Heart left ventricle (tissue), 16 donors: Measurements from ENCODE around the gene TANGO6. TPM values are rescaled to one million over a fixed set of nuclear protein-coding genes. Genes with fewer than 3 reads are reported as not detected.

Experiments
- ATAC-seq, 4 donors: fragments of 200-7000 bp; cut with Tn5 transposase; one replicate each; pipeline ENCODE4 v1.9.1; 2020 to 2022; ENCODE audit warnings: moderate library complexity in 4 of 4, mild to moderate bottlenecking in 3 of 4, moderate number of reproducible peaks in 1 of 4
- DNase-seq, 5 donors: peaks; one replicate each; pipeline ENCODE4 v3.0.0-alpha.2; 2020
- H3K27ac ChIP-seq, 12 donors: fragments of 200-600 bp; sonication (generic) in 4 of 12; one replicate each; pipeline versions ENCODE4 v1.5.0 to v1.8.0; 2016 to 2022; ENCODE audit warnings: mild to moderate bottlenecking in 2 of 12
- H3K27me3 ChIP-seq, 9 donors: fragments of 200-600 bp; sonication (generic) in 2 of 9; one replicate each; pipeline versions ENCODE4 v1.5.1 to v1.8.0; 2016 to 2022; ENCODE audit warnings: mild to moderate bottlenecking in 3 of 9
- H3K36me3 ChIP-seq, 9 donors: fragments of 200-600 bp; sonication (generic) in 2 of 9; one replicate each; pipeline versions ENCODE4 v1.5.0 to v1.8.0; 2018 to 2022; ENCODE audit warnings: mild to moderate bottlenecking in 2 of 9
- H3K4me1 ChIP-seq, 12 donors: fragments of 200-600 bp; sonication (generic) in 4 of 12; one replicate each; pipeline versions ENCODE4 v1.5.0 to v1.8.0; 2016 to 2022; ENCODE audit warnings: mild to moderate bottlenecking in 3 of 12
- H3K4me3 ChIP-seq, 12 donors: fragments of 200-600 bp; sonication (generic) in 4 of 12; one replicate each; pipeline versions ENCODE4 v1.5.0 to v1.8.0; 2017 to 2022; ENCODE audit warnings: mild to moderate bottlenecking in 9 of 12, moderate library complexity in 4 of 12
- H3K9me3 ChIP-seq, 12 donors: fragments of 200-600 bp; sonication (generic) in 4 of 12; one replicate each; pipeline versions ENCODE4 v1.5.0 to v1.8.0; 2016 to 2022; ENCODE audit warnings: mild to moderate bottlenecking in 1 of 12
- POLR2A ChIP-seq, 2 donors: fragments of 450-650 bp; IDR thresholded peaks; one replicate each; pipeline ENCODE4 v1.6.1; 2017; ENCODE audit warnings: antibody characterized with exemption in 2 of 2, mild to moderate bottlenecking in 2 of 2, moderate library complexity in 2 of 2
- WGBS, 4 donors: extraction: QIAGEN DNeasy Blood & Tissue Kit in 2 of 4; methylation state at CpG; one replicate each; pipeline versions ENCODE4 v1.1.5 to v1.1.7; 2013 to 2018; 5-methylcytosine and 5-hydroxymethylcytosine counted together
- intact Hi-C, 10 donors: fragments of 100-400 bp; cut with DNase I; formaldehyde crosslinking; loops; one replicate each; pipeline versions ENCODE4 v1.11.1 to v1.14.2; 2022
- polyA plus RNA-seq, 2 donors: library from polyadenylated mRNA; stranded (reverse); fragments of 200-250 nt; gene quantifications; one replicate each; pipeline ENCODE4 v1.2.3, GENCODE V29; 2013
- total RNA-seq, 9 donors: library from RNA; depleted of rRNA in 2 of 9; stranded (reverse); fragments of >200 nt in 2 of 9; fragmentation: NEBNext Ultra II Directional in 3 of 9; extraction: Animal tissue kit (Norgen Biotek cat#: 25700) in 3 of 9; gene quantifications; one replicate each; pipeline versions ENCODE4 v1.1.0 to v1.2.4, GENCODE V29; 2016 to 2023
- TF ChIP-seq, protein P1 (sequence below), 12 donors: fragments of 200-600 bp; sonication (generic) in 4 of 12; IDR thresholded peaks; one replicate each; pipeline versions ENCODE4 v1.5.0 to v1.8.0; 2018 to 2022; ENCODE audit warnings: antibody characterized with exemption in 12 of 12, mild to moderate bottlenecking in 5 of 12
- donor health status: ischemic (EF 13 %, LVEDD 7.1; RV severe dilation, severe dysfunction).
- donor health status: healthy with polysubstance abuse.
- donor health status: DM: no; HTN: yes; CAD: no.
- donor health status: DM: no; HTN: no; CAD: no.
- donor health status: ischemic (EF 25% LVEDD 6.9; RV normal size, moderate dysfunction).
- donor health status: ischemic (EF 25% LVEDD 5.7; RV mildly dilated, moderate dysfunction).
- donor health status: healthy.
- donor health status: DM: yes; HTN: yes; CAD: no.
- donor health status: ischemic (EF 35%, LVEDD 5.7; RV mildly dilated, moderate dysfunction).
- donor health status: nonischemic (EF 11% LVEDD 7.7; RV severe dilation, severe dysfunction).
- donor health status: DM: yes; HTN: yes; CAD: no.
- donor health status: PGD.
- donor health status: ischemic (EF 29% LVEDD 5.4; RV normal size, mild dysfunction).
- donor health status: nonischemic (EF 23%, LVEDD 6.1; RV moderate dilation, normal function).

The TANGO6 gene
- total and polyA plus RNA-seq, 11 donors: 1.8 to 14.1 (median 8.8) TPM

DNA sequence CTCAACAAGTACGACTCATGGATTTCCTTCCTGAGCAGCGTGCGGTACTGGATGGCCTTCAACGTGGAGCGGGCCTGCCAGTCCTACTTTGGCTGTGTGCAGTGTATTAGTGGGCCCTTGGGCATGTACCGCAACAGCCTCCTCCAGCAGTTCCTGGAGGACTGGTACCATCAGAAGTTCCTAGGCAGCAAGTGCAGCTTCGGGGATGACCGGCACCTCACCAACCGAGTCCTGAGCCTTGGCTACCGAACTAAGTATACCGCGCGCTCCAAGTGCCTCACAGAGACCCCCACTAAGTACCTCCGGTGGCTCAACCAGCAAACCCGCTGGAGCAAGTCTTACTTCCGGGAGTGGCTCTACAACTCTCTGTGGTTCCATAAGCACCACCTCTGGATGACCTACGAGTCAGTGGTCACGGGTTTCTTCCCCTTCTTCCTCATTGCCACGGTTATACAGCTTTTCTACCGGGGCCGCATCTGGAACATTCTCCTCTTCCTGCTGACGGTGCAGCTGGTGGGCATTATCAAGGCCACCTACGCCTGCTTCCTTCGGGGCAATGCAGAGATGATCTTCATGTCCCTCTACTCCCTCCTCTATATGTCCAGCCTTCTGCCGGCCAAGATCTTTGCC, 271.1 kb downstream of the TANGO6 start:
- H3K27me3 ChIP-seq: no peaks in the 10 kb centered on the region
- WGBS, 4 donors: 93 to 96% (median 94%) methylated on average over 25 of the region's 25 CpGs
- no peaks in the 10 kb centered on the region for H3K9me3 ChIP-seq
- H3K27ac ChIP-seq: no peak overlapping the region
- TF ChIP-seq, protein P1, sequence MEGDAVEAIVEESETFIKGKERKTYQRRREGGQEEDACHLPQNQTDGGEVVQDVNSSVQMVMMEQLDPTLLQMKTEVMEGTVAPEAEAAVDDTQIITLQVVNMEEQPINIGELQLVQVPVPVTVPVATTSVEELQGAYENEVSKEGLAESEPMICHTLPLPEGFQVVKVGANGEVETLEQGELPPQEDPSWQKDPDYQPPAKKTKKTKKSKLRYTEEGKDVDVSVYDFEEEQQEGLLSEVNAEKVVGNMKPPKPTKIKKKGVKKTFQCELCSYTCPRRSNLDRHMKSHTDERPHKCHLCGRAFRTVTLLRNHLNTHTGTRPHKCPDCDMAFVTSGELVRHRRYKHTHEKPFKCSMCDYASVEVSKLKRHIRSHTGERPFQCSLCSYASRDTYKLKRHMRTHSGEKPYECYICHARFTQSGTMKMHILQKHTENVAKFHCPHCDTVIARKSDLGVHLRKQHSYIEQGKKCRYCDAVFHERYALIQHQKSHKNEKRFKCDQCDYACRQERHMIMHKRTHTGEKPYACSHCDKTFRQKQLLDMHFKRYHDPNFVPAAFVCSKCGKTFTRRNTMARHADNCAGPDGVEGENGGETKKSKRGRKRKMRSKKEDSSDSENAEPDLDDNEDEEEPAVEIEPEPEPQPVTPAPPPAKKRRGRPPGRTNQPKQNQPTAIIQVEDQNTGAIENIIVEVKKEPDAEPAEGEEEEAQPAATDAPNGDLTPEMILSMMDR (IDR thresholded peaks at IDR 0.05): no peak
- no peak for TF ChIP-seq POLR2A (IDR thresholded peaks at IDR 0.05)
- intact Hi-C loops: loop anchor here in 3 of 10 donors (10.0 kb wide), 3 partner anchors 130 to 580 kb away; partner anchors contain the start of gene ZFP90 (in 1 of the 3)
- ATAC-seq (no peak), DNase-seq (no peak)
- H3K4me1 ChIP-seq: peaks cover 0 to 53% (median 23%) of the 10 kb centered on the region in 12 donors
- H3K36me3 ChIP-seq: peaks cover 0 to 73% (median 50%) of the 10 kb centered on the region in 9 donors
- H3K4me3 ChIP-seq: no peak overlapping the region

DNA sequence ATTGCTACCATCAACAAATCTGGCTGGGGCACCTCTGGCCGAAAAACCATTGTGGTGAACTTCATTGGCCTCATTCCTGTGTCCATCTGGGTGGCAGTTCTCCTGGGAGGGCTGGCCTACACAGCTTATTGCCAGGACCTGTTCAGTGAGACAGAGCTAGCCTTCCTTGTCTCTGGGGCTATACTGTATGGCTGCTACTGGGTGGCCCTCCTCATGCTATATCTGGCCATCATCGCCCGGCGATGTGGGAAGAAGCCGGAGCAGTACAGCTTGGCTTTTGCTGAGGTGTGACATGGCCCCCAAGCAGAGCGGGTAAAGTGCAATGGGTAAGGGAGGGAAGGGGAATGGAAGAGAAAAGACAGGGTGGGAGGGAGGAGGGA, 271.6 kb downstream of the TANGO6 start:
- Histone ChIP-seq H3K9me3 (no peaks in the 10 kb centered on the region), H3K36me3 (peaks cover 0 to 73% (median 50%) of the 10 kb centered on the region in 9 donors), H3K27me3 (no peaks in the 10 kb centered on the region), H3K4me1 (peaks cover 0 to 53% (median 23%) of the 10 kb centered on the region in 12 donors), H3K4me3 (no peak overlapping the region), H3K27ac (no peak overlapping the region)
- no peak for ATAC-seq
- no peak for DNase-seq
- WGBS, 4 donors: 96 to 97% (median 97%) methylated on average over 6 of the region's 6 CpGs
- TF ChIP-seq, protein P1 (IDR thresholded peaks at IDR 0.05): no peak
- no peak for TF ChIP-seq POLR2A (IDR thresholded peaks at IDR 0.05)
- intact Hi-C loops: loop anchor here in 4 of 10 donors (5.0 to 10.0 kb wide), 4 partner anchors 130 to 580 kb away; partner anchors contain the start of gene ZFP90 (in 1 of the 4)

DNA sequence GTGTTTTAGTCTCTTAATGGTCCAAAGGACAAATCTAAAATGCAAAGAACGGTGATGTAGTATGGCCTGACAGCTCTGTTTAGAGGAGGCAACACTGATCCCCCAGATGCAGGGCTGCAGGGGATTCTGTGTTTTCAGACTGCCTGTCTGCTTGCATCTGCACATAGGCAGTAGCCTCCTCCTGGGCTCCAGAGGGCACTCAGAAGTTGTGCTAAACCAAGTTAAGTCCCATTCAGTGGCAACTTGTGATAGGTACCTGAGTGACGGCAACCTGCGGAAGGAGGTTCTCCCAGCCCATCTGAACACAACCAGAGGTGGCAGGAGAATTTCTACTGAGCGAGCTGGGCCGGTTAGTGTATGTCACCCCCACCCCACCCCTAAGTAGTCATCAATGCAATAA, 272.0 kb downstream of the TANGO6 start:
- H3K4me1 ChIP-seq: peaks cover 0 to 53% (median 23%) of the 10 kb centered on the region in 12 donors
- H3K27ac ChIP-seq: no peak overlapping the region
- intact Hi-C loops: loop anchor here in 4 of 10 donors (5.0 to 10.0 kb wide), 4 partner anchors 131 to 581 kb away; partner anchors contain the start of gene ZFP90 (in 1 of the 4)
- H3K4me3 ChIP-seq: no peak overlapping the region
- H3K9me3 ChIP-seq: no peaks in the 10 kb centered on the region
- TF ChIP-seq POLR2A (IDR thresholded peaks at IDR 0.05): no peak
- TF ChIP-seq, protein P1 (IDR thresholded peaks at IDR 0.05): no peak
- no peak for ATAC-seq
- no peak for DNase-seq
- H3K27me3 ChIP-seq: no peaks in the 10 kb centered on the region
- H3K36me3 ChIP-seq: peaks cover 0 to 73% (median 52%) of the 10 kb centered on the region in 9 donors
- 95 to 98% (median 96%) methylated on average over 5 of the region's 5 CpGs for WGBS, 4 donors

DNA sequence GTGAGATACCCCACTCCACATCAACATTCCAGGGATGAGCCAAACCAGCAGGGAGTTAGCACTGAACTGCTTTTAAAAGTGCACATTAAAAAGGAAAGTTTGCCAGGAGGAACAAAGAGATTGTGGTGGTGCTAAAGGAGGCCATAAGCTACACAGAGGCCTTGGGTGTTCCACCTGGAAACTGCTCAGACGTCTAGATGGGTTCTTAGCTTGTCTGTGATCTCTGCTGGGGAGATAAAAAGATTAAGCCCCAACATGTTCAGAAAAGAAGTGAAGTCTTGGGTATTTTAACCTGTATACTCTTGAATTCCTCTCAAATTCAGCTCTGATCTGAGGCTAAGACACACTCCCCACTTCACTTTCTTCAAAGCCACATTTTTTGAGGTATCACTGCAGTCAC, 272.5 kb downstream of the TANGO6 start:
- peak overlapping the region in 2 of 12 donors; percentile 10 to 17 for H3K27ac ChIP-seq
- intact Hi-C loops: loop anchor here in 4 of 10 donors (5.0 to 10.0 kb wide), 4 partner anchors 131 to 581 kb away; partner anchors contain the start of gene ZFP90 (in 1 of the 4)

More for the DNA sequence above, 272.5 kb downstream of the TANGO6 start:
- DNase-seq (no peak), ATAC-seq (no peak)
- Histone ChIP-seq H3K9me3 (no peaks in the 10 kb centered on the region), H3K4me1 (peaks cover 0 to 53% (median 23%) of the 10 kb centered on the region in 12 donors), H3K27me3 (no peaks in the 10 kb centered on the region), H3K36me3 (peaks cover 0 to 73% (median 53%) of the 10 kb centered on the region in 9 donors), H3K4me3 (no peak overlapping the region)
- TF ChIP-seq POLR2A (IDR thresholded peaks at IDR 0.05): no peak
- TF ChIP-seq, protein P1 (IDR thresholded peaks at IDR 0.05): no peak
- 52 to 67% (median 65%) methylated on average over 1 of the region's 1 CpG for WGBS, 4 donors
